IMR-90 (cell line): ENCODE results near the gene LAMA5.

Experiments used
- FOS ChIP-seq: fragments of 150-350 bp; IDR thresholded peaks from 2 replicates; pipeline ENCODE4 v1.6.1; 2016; ENCODE audit warnings: low read depth, low read length
- MXI1 ChIP-seq: IDR thresholded peaks from 2 replicates; pipeline ENCODE4 v1.6.1; 2012; ENCODE audit warnings: low read depth, mild to moderate bottlenecking, low read length, moderate library complexity, borderline replicate concordance
- POLR2A ChIP-seq: IDR thresholded peaks from 2 replicates; pipeline ENCODE4 v1.6.1; 2012; ENCODE audit warnings: mild to moderate bottlenecking, low read depth, low read length
- RAD21 ChIP-seq: IDR thresholded peaks from 2 replicates; pipeline ENCODE4 v1.6.1; 2012; ENCODE audit warnings: low read length, improper control_type of control experiment
- TF ChIP-seq, protein P1 (sequence below): conservative IDR thresholded peaks from 2 replicates; pipeline ENCODE4 v1.5.1; 2012; ENCODE audit warnings: mild to moderate bottlenecking, low read depth, low read length, improper control_type of control experiment
- TF ChIP-seq, protein P2 (sequence below): fragments of 150-350 bp; IDR thresholded peaks from 2 replicates; pipeline ENCODE4 v1.6.1; 2016; ENCODE audit warnings: low read depth, mild to moderate bottlenecking, low read length, moderate library complexity, borderline replicate concordance

DNA sequence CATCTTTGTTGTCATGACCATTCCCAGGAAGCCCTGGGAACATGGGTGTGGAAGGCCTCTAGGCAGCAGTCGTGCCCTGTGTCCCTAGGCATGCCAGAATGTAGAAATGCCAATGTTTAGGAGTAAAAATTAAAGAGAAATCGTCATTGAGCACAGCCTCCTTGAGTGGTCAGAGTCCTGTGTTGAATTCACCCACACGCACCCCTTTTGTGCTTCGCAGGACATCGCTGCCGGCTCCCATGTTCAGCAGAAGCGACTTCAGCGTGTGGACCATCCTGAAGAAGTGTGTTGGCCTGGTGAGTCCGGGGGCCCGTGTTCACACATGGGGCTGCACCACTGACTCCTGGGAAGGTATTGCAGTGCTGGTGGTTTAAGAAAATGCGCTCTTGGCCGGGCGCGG is 103.7 kb downstream of the LAMA5 start:
- TF ChIP-seq, protein P1, sequence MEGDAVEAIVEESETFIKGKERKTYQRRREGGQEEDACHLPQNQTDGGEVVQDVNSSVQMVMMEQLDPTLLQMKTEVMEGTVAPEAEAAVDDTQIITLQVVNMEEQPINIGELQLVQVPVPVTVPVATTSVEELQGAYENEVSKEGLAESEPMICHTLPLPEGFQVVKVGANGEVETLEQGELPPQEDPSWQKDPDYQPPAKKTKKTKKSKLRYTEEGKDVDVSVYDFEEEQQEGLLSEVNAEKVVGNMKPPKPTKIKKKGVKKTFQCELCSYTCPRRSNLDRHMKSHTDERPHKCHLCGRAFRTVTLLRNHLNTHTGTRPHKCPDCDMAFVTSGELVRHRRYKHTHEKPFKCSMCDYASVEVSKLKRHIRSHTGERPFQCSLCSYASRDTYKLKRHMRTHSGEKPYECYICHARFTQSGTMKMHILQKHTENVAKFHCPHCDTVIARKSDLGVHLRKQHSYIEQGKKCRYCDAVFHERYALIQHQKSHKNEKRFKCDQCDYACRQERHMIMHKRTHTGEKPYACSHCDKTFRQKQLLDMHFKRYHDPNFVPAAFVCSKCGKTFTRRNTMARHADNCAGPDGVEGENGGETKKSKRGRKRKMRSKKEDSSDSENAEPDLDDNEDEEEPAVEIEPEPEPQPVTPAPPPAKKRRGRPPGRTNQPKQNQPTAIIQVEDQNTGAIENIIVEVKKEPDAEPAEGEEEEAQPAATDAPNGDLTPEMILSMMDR: no peak
- TF ChIP-seq POLR2A (no peak), FOS (no peak), MXI1 (no peak), RAD21 (no peak)
- TF ChIP-seq, protein P2, sequence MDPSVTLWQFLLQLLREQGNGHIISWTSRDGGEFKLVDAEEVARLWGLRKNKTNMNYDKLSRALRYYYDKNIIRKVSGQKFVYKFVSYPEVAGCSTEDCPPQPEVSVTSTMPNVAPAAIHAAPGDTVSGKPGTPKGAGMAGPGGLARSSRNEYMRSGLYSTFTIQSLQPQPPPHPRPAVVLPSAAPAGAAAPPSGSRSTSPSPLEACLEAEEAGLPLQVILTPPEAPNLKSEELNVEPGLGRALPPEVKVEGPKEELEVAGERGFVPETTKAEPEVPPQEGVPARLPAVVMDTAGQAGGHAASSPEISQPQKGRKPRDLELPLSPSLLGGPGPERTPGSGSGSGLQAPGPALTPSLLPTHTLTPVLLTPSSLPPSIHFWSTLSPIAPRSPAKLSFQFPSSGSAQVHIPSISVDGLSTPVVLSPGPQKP: no peak
